GM10248 (cell line): ENCODE measurements around the gene PDIA2.

ENCODE experiments used
- CTCF ChIA-PET: fragments of 300-600 bp; sonication (Branson Sonifier 250); formaldehyde crosslinking; extraction: SDS; loops from one replicate; lab custom pipeline; 2021; ENCODE audit warnings: antibody characterized with exemption; lab: Yijun Ruan, JAX
- POLR2A ChIA-PET: fragments of 350-650 bp; sonication (Branson Sonifier 250); formaldehyde crosslinking; extraction: SDS; loops from one replicate; lab custom pipeline; 2020; ENCODE audit warnings: antibody characterized with exemption; lab: Yijun Ruan, JAX
- DNase-seq: peaks from one replicate; pipeline ENCODE4 v3.0.0; 2012; ENCODE audit errors: extremely low spot score
- TF ChIP-seq, protein P1 (sequence below): IDR thresholded peaks from 2 replicates; pipeline ENCODE4 v1.5.1; 2012; ENCODE audit warnings: mild to moderate bottlenecking, low read depth; ENCODE audit errors: extremely low read depth, missing control alignments, control extremely low read depth

Gene PDIA2

DNA sequence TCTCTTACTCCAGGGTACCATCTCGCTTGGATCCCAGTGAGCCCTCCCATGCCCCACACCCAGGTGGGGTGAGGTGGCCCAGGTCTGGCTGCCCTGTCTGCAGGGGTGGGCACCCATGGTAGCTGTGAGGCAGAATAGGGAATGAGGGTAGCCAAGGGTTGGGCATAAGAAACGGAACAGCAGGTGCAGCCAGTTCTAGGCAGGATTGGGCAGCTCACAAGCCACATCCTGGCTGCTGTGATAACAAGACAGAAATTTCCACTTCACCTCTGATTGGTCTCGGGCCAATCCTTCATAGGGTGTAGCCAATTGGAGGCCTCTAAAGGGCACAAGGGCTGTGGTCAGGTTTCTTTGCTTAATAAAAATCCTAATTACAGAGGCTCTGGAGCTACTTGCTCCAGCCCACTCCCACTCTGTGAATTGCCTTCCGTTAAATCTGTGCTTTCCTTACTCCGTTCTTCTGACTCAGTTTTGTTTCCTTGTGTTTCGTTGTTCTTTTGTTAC, 4.0 kb upstream of the PDIA2 start:
- ChIA-PET CTCF (interaction anchor here (2.2 kb wide), 1 partner anchor 182 kb away, joined by 5 read pairs; no protein-coding TSS in a partner anchor), POLR2A (no interaction called here)
- TF ChIP-seq, protein P1, sequence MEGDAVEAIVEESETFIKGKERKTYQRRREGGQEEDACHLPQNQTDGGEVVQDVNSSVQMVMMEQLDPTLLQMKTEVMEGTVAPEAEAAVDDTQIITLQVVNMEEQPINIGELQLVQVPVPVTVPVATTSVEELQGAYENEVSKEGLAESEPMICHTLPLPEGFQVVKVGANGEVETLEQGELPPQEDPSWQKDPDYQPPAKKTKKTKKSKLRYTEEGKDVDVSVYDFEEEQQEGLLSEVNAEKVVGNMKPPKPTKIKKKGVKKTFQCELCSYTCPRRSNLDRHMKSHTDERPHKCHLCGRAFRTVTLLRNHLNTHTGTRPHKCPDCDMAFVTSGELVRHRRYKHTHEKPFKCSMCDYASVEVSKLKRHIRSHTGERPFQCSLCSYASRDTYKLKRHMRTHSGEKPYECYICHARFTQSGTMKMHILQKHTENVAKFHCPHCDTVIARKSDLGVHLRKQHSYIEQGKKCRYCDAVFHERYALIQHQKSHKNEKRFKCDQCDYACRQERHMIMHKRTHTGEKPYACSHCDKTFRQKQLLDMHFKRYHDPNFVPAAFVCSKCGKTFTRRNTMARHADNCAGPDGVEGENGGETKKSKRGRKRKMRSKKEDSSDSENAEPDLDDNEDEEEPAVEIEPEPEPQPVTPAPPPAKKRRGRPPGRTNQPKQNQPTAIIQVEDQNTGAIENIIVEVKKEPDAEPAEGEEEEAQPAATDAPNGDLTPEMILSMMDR: no peak
- no peak for DNase-seq

DNA sequence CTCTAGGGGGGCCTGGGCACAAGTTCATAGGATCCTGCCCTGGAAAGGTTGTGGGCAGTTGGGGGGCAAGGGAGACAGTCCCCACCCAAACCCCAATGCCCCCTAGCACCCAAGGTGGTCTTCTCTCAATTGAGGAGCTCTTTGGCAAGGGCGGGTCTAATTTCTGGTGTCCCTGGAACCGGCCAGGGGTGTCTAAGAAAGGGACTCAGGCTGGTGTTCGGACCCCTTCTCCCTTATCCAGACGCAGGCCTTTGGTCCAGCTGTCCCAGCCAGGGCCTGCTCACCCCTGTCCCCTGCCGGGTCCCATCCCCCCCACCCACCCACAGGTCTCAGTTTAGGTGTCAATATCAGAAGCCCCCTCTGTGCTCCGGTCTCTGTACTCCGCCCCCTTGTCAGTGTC, 3.4 kb upstream of the PDIA2 start:
- DNase-seq: no peak
- TF ChIP-seq, protein P1: no peak
- ChIA-PET CTCF (interaction anchor here (2.2 kb wide), 1 partner anchor 182 kb away, joined by 5 read pairs; no protein-coding TSS in a partner anchor), POLR2A (no interaction called here)

DNA sequence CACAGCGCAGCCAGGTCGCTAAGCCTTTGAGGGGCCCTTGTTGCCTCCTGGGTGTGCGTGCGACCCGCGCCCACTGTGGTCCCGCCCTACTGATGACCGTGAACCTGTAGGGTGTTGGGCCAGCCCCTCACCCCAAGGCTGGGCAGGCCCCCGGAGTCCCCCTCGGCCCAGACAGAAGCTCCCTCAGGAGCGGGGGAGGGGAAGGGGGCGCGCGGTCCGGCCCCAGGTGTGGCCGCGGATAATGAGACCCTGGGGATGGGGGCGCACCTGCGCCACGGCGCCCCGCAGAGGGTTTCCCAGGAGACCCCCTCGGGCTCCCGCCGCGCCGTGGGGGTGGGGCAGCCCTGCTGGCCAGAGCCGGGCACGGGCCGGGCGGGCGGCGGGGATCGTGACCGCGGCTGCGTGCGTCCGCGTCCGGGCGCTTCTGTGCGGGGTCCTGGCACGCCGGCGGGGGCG, 2.9 kb upstream of the PDIA2 start:
- CTCF ChIA-PET: interaction anchor here (2.2 kb wide), 1 partner anchor 183 kb away, joined by 5 read pairs; no protein-coding TSS in a partner anchor
- no peak for DNase-seq
- POLR2A ChIA-PET: no interaction called here
- TF ChIP-seq, protein P1: no peak

DNA sequence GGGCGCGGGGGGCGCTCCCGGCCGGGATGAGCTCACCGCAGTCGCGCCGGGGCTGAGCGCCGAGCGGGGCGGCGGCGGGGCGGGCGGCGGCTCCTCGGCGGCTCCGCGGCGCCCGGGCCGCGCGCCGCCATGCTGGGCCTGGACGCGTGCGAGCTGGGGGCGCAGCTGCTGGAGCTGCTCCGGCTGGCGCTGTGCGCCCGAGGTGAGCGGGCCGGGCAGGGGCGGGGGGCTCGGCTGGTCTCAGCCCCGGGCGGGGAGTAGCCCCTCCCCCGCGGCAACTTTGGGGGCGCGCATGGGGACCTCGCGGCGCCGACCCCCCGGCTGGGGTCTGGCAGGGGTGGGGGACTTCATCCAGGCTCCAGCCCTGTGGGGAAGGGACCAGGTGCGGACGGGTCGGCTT, 2.4 kb upstream of the PDIA2 start, which contains the start of gene ARHGDIG:
TSS of gene ARHGDIG (plus strand) at position 40 of the 400 bp plus-strand sequence. CDS start at position 130, 90 bp downstream.
- TF ChIP-seq, protein P1: no peak
- DNase-seq: no peak
- CTCF ChIA-PET: interaction anchor here (2.2 kb wide), 1 partner anchor 183 kb away, joined by 5 read pairs; no protein-coding TSS in a partner anchor
- POLR2A ChIA-PET: no interaction called here

DNA sequence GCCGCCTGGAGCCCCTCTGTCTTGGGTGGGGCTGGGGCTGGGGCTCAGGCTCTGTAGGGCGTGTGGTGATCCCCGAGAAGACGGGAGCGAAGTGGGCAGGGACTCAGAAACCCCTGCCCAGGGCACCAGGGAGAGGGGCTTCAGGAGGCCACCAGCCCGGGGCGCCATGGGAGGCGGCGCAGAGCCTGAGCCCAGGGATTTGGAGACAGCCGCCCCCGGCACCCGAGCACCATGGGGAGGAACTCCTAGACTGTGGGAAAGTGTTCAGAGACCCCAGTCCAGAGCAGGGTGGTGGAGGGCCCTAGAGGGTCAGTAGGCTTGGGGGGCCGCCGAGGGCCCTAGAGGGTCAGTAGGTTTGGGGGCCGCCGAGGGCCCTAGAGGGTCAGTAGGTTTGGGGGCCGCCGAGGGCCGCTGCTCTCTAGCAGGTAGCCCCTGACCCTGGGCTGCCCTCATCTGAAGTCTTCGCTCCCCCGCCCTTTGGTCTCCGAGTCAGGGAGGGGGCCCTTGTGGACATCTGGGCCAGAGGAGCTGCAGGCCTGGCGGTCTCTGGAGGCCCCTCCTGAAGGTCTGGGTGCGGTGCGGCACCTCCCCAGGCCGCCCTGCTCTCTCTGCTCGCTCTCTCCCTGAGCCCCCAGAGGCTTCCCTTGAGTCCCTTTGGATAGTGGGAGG, 1.8 kb upstream of the PDIA2 start:
- no peak for DNase-seq
- TF ChIP-seq, protein P1: no peak
- CTCF ChIA-PET: no interaction called here
- POLR2A ChIA-PET: no interaction called here

DNA sequence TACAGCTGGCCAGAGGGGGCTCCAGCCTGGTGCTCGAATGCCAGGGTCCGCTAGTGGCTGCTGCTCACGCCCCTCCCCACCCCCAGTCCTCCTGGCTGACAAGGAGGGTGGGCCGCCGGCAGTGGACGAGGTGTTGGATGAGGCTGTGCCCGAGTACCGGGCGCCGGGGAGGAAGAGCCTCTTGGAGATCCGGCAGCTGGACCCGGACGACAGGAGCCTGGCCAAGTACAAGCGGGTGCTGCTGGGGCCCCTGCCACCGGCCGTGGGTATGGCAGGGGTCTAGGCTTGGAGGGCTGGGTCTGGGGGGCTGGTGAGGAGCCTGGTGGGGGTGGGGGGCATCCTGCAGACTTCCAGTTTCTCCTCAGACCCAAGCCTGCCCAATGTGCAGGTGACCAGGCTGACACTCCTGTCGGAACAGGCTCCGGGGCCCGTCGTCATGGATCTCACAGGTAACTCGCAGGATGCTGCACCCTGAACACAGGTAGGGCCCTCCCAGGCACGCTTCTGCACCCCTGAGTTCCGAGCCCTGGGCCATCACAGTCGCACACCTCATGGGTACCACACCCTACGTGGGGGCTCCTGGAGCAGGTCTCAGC, 1.2 kb upstream of the PDIA2 start:
- ChIA-PET CTCF (interaction anchor here (1.2 kb wide), 1 partner anchor 11 kb away, joined by 3 read pairs; no protein-coding TSS in a partner anchor), POLR2A (no interaction called here)
- TF ChIP-seq, protein P1: no peak
- DNase-seq: no peak
